PC-3 (cell line): Measurements from ENCODE around the gene CCDC85B.

Experiments used
- CTCF ChIP-seq: fragments of 300-600 bp; sonication (generic); conservative IDR thresholded peaks from 2 replicates; pipeline ENCODE4 v1.5.1; 2017; ENCODE audit warnings: antibody characterized with exemption, low read depth, mild to moderate bottlenecking, low read length
- EZH2phosphoT487 ChIP-seq: fragments of 300-600 bp; sonication (generic); IDR thresholded peaks from 2 replicates; pipeline ENCODE4 v1.6.1; 2018; ENCODE audit warnings: mild to moderate bottlenecking, antibody characterized with exemption, low read length, borderline replicate concordance

- TF ChIP-seq CTCF (no peak), EZH2phosphoT487 (no peak)
These were observed 28.2 kb upstream of the CCDC85B start for GRCh38 chr11:65862191-65862735.
